GM20000 (cell line): ENCODE data around the gene SPSB1.

ENCODE experiments used
- DNase-seq: peaks from one replicate; pipeline ENCODE4 v3.0.0; 2012; ENCODE audit warnings: low spot score
- TF ChIP-seq, protein P1 (sequence below): IDR thresholded peaks from 2 replicates; pipeline ENCODE4 v1.5.1; 2012; ENCODE audit warnings: mild to moderate bottlenecking, control low read depth; ENCODE audit errors: extremely low read depth, missing control alignments

The SPSB1 gene

DNA sequence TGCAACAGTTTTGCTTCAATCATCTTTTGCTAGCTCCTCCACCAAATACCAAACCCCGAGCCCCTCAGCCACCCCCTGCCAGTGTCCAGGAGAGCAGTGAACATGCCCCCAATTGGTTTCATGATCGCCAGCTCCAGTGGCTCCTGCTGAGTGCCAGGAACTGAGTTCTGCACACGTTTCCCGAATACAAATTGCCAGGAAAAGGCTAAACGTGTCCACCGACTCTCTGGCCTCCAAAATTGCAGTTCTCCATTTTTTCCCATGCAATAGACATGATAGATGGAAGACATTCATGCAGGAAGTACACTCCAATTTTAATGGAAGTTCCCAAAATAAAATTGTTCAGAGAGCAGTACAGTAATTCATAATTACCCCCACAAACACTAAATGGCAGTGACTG, 101.3 kb downstream of the SPSB1 start:
- TF ChIP-seq, protein P1, sequence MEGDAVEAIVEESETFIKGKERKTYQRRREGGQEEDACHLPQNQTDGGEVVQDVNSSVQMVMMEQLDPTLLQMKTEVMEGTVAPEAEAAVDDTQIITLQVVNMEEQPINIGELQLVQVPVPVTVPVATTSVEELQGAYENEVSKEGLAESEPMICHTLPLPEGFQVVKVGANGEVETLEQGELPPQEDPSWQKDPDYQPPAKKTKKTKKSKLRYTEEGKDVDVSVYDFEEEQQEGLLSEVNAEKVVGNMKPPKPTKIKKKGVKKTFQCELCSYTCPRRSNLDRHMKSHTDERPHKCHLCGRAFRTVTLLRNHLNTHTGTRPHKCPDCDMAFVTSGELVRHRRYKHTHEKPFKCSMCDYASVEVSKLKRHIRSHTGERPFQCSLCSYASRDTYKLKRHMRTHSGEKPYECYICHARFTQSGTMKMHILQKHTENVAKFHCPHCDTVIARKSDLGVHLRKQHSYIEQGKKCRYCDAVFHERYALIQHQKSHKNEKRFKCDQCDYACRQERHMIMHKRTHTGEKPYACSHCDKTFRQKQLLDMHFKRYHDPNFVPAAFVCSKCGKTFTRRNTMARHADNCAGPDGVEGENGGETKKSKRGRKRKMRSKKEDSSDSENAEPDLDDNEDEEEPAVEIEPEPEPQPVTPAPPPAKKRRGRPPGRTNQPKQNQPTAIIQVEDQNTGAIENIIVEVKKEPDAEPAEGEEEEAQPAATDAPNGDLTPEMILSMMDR = no peak
- DNase-seq = no peak

- DNase-seq = no peak
- TF ChIP-seq, protein P1 = no peak
Observed at GRCh38 chr1:9395018-9395417, 102.3 kb downstream of the SPSB1 start.

DNA sequence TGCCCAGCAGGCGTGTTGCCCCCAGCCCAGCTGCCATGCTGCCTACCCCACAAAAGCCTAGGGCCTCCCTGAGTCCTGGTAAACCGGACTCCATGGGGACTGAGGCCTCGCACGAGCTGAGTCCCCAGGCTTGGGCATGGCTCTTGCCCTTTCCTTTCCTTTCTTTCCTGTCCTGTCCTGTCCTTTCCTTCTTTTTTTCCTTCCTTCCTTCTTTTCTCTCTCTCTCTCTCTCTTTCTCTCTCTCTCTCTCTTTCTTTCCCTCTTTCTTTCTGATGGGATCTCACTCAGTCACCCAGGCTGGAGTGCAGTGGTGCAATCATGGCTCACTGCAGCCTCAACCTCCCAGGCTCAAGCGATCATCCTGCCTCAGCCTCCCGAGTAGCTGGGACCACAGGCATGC, 104.4 kb downstream of the SPSB1 start:
- TF ChIP-seq, protein P1 = no peak
- DNase-seq = no peak

GRCh38 chr1:9397997-9398526, 105.4 kb downstream of the SPSB1 start:
- DNase-seq = no peak

DNA sequence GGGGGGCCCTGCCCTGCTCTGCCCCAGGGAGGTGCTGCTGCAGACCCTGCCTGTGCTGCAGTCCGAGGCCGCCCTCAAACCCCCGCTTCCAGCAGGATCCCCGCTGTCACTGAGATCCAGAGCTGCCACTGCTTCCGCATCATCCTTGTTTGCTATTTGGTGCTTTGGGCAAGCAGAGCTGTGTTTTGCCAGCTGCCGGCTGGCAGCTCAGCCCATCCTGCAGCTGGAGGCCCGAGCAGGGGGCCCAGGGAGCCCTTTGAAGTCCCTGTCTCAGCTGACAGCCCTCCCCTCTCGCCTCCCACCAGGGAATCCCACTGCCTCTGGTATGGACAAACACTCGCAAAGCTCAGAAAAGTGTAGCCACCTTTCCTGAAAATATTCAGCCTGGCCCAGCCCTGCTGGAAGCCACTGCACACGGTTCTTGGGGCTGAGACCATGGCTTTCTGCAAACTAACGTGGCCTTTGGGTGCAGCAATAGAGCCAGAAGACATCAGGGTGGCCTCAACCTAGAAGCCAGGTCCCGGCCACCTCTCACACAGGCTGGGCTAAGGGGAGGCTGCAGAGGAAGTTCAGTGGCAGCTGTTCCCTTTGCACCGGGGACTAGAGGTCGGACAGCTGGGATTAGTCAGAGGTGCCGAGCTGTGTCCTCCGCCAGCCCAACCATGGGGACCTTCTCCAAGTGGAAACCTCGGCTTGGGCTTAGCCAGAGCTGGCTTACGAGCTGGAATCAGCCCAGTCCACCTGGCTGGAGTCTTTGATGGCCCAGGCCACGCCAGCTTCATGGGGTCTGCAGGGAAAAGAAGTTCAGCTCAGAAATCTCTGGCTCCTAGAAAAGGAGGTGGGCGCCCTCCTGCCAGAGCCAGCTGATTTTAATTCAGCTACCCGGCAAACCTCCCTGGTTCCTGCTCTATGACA, 107.1 kb downstream of the SPSB1 start:
- TF ChIP-seq, protein P1 = no peak
- DNase-seq = no peak

More at GRCh38 chr1:9397997-9398526, 105.4 kb downstream of the SPSB1 start:
- TF ChIP-seq, protein P1 = no peak

GRCh38 chr1:9400425-9401079, 107.9 kb downstream of the SPSB1 start:
- TF ChIP-seq, protein P1 = no peak
- DNase-seq = peak; percentile 44

DNA sequence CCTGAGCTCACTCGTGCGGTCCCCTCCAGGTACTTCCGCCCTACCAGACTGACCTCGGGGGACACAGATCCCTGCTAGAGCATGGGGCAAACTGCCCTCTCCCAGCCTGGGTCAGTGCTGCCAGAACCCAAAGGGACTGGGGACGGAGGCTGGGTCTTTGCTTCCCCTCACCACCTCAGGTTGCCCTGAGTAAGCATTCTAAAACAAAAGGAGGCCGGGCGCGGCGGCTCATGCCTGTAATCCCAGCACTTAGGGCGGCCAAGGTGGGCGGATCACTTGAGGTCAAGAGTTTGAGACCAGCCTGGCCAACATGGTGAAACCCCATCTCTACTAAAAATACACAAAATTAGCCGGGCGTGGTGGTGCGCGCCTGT, 108.4 kb downstream of the SPSB1 start:
- TF ChIP-seq, protein P1 = no peak
- no peak for DNase-seq
